Endothelial cell of umbilical vein (primary cell): ENCODE data around the gene TRIM25.

Experiments used
- CTCF ChIP-seq, 2 donors: IDR thresholded peaks; 1 replicate in 1 of 2; 2 replicates in 1 of 2; pipeline ENCODE4 v1.5.1; 2011; ENCODE audit warnings: low read length in 2 of 2, mild to moderate bottlenecking in 2 of 2, moderate library complexity in 2 of 2, control low read depth in 1 of 2, inconsistent platforms in 1 of 2, low read depth in 1 of 2; ENCODE audit not compliant: insufficient read depth in 1 of 2; ENCODE audit errors: extremely low read depth in 1 of 2
- MAX ChIP-seq: IDR thresholded peaks from 2 replicates; pipeline ENCODE4 v1.6.1; 2011; ENCODE audit not compliant: insufficient read depth, insufficient read length
- POLR2A ChIP-seq: IDR thresholded peaks from 2 replicates; pipeline ENCODE4 v1.6.1; 2012; ENCODE audit warnings: low read depth, mild to moderate bottlenecking, control low read depth, low read length
- POLR2AphosphoS5 ChIP-seq: IDR thresholded peaks from 2 replicates; pipeline ENCODE4 v1.6.1; 2012; ENCODE audit warnings: low read depth, mild to moderate bottlenecking, control low read depth, low read length, moderate library complexity; ENCODE audit not compliant: insufficient read depth

- no peak for TF ChIP-seq POLR2AphosphoS5
- TF ChIP-seq POLR2A, result no peak
- no peak for TF ChIP-seq CTCF (IDR thresholded peaks at IDR 0.05; ENCODE audit: extremely low read depth in 1 of 2, insufficient read depth in 1 of 2, low read depth in 1 of 2, low read length in 2 of 2)
- no peak for TF ChIP-seq MAX
Measured at GRCh38 chr17:56890906-56891674, 22.8 kb downstream of the TRIM25 start.
